OCI-LY3 (cell line): ENCODE measurements around the gene ATG16L2.

Experiments
- CTCF ChIP-seq: fragments of 200-600, 300-600 bp; sonication (generic); IDR thresholded peaks from 2 replicates; pipeline ENCODE4 v1.5.1; 2014; ENCODE audit warnings: antibody characterized with exemption, low read length, low read depth
- EZH2phosphoT487 ChIP-seq: fragments of 200-600 bp; shearing (Covaris generic); IDR thresholded peaks from 2 replicates; pipeline ENCODE4 v1.6.1; 2018; ENCODE audit warnings: antibody characterized with exemption, mixed run types, low read depth

- no peak for TF ChIP-seq EZH2phosphoT487
- no peak for TF ChIP-seq CTCF
Measured at GRCh38 chr11:72833083-72833733, 19.0 kb downstream of the ATG16L2 start.
